HepG2 (cell line): ENCODE data around the gene AMIGO3. TPM values are rescaled to one million over a fixed set of nuclear protein-coding genes. Genes with fewer than 3 reads are reported as not detected.

Experiments
- ARID2 ChIP-seq: sonication (generic); formaldehyde crosslinking; IDR thresholded peaks from 2 replicates; pipeline ENCODE4 v1.8.1; 2022; ENCODE audit warnings: mild to moderate bottlenecking, missing genetic modification reagents, borderline replicate concordance
- CC2D1A ChIP-seq: sonication (generic); formaldehyde crosslinking; IDR thresholded peaks from 2 replicates; pipeline ENCODE4 v1.8.1; 2023; ENCODE audit warnings: mild to moderate bottlenecking, missing genetic modification reagents
- DR1 ChIP-seq: sonication (generic); formaldehyde crosslinking; IDR thresholded peaks from 2 replicates; pipeline ENCODE4 v1.8.0; 2021; ENCODE audit warnings: mild to moderate bottlenecking, missing genetic modification reagents, inconsistent platforms
- ETV5 ChIP-seq: IDR thresholded peaks from 2 replicates; pipeline ENCODE4 v1.6.1; 2018; ENCODE audit warnings: missing biosample characterization, missing genetic modification reagents, inconsistent platforms, borderline replicate concordance
- IRF2 ChIP-seq: IDR thresholded peaks from 2 replicates; pipeline ENCODE4 v1.6.1; 2018; ENCODE audit warnings: missing genetic modification reagents, missing compliant biosample characterization
- SNAPC5 ChIP-seq: sonication (generic); formaldehyde crosslinking; IDR thresholded peaks from 2 replicates; pipeline ENCODE4 v1.8.1; 2023; ENCODE audit warnings: mild to moderate bottlenecking, missing genetic modification reagents, borderline replicate concordance
- SP4 ChIP-seq: sonication (generic); formaldehyde crosslinking; IDR thresholded peaks from 2 replicates; pipeline ENCODE4 v1.8.1; 2023; ENCODE audit warnings: mild to moderate bottlenecking, missing genetic modification reagents
- TFDP2 ChIP-seq: sonication (generic); formaldehyde crosslinking; IDR thresholded peaks from 2 replicates; pipeline ENCODE4 v1.4.0; 2020; ENCODE audit warnings: missing genetic modification reagents
- TFE3 ChIP-seq: IDR thresholded peaks from 2 replicates; pipeline ENCODE4 v1.6.1; 2016
- TGIF2 ChIP-seq: IDR thresholded peaks from 2 replicates; pipeline ENCODE4 v1.6.1; 2016; ENCODE audit warnings: control low read depth, missing compliant biosample characterization
- YEATS2 ChIP-seq: sonication (generic); formaldehyde crosslinking; IDR thresholded peaks from 2 replicates; pipeline ENCODE4 v1.4.0; 2020; ENCODE audit warnings: missing genetic modification reagents, borderline replicate concordance
- ZEB1 ChIP-seq: IDR thresholded peaks from 2 replicates; pipeline ENCODE4 v1.6.1; 2012; ENCODE audit warnings: mild to moderate bottlenecking, low read depth, inconsistent platforms; ENCODE audit not compliant: insufficient replicate concordance
- ZNF101 ChIP-seq: sonication (generic); formaldehyde crosslinking; IDR thresholded peaks from 2 replicates; pipeline ENCODE4 v1.4.0; 2020; ENCODE audit warnings: mild to moderate bottlenecking, low read depth, missing genetic modification reagents, borderline replicate concordance
- ZNF414 ChIP-seq: sonication (generic); formaldehyde crosslinking; IDR thresholded peaks from 2 replicates; pipeline ENCODE4 v1.5.0; 2020; ENCODE audit warnings: missing genetic modification reagents
- ZNF619 ChIP-seq: sonication (generic); formaldehyde crosslinking; IDR thresholded peaks from 2 replicates; pipeline ENCODE4 v1.4.0; 2020; ENCODE audit warnings: mild to moderate bottlenecking, missing genetic modification reagents
- ZNF773 ChIP-seq: sonication (generic); formaldehyde crosslinking; IDR thresholded peaks from 2 replicates; pipeline ENCODE4 v1.4.0; 2020; ENCODE audit warnings: missing genetic modification reagents, borderline replicate concordance
- ZSCAN20 ChIP-seq: sonication (generic); formaldehyde crosslinking; IDR thresholded peaks from 2 replicates; pipeline ENCODE4 v1.4.0; 2020; ENCODE audit warnings: missing genetic modification reagents, mild to moderate bottlenecking, borderline replicate concordance
- polyA plus RNA-seq, 8 experiments: library from polyadenylated mRNA; depleted of rRNA in 3 of 8; stranded (reverse) in 7 of 8; unstranded in 1 of 8; fragments of >200 nt; fragmentation: Illumina TruSeq in 4 of 8; extraction: Trizol in 4 of 8; gene quantifications; 2 replicates each; pipeline versions ENCODE4 v1.2.1 to v1.2.3, GENCODE V29; 2011 to 2016; ENCODE audit warnings: low read depth in 4 of 8, missing spikeins in 1 of 8, mixed read lengths in 1 of 8; ENCODE audit not compliant: insufficient read depth in 1 of 8
- total RNA-seq, 5 experiments: library from RNA; depleted of rRNA; stranded (reverse); fragments of >200 nt; fragmentation: Illumina TruSeq; extraction: Trizol; gene quantifications; 2 replicates each; pipeline ENCODE4 v1.2.3, GENCODE V29; 2016; ENCODE audit warnings: low read depth in 1 of 5
- TF ChIP-seq, protein P1 (sequence below): sonication (generic); IDR thresholded peaks from 2 replicates; pipeline ENCODE4 v1.6.1; 2016; ENCODE audit warnings: low read depth, borderline replicate concordance
- TF ChIP-seq, protein P2 (sequence below): sonication (generic); formaldehyde crosslinking; IDR thresholded peaks from 2 replicates; pipeline ENCODE4 v1.4.0; 2020; ENCODE audit warnings: missing genetic modification reagents
- TF ChIP-seq, protein P3 (sequence below): sonication (generic); formaldehyde crosslinking; IDR thresholded peaks from 2 replicates; pipeline ENCODE4 v1.8.0; 2022; ENCODE audit warnings: missing genetic modification reagents, low read depth, mild to moderate bottlenecking, borderline replicate concordance
- TF ChIP-seq, protein P4 (sequence below): sonication (generic); formaldehyde crosslinking; IDR thresholded peaks from 2 replicates; pipeline ENCODE4 v1.5.1; 2020; ENCODE audit warnings: missing genetic modification reagents, mild to moderate bottlenecking, borderline replicate concordance

The AMIGO3 gene
- total and polyA plus RNA-seq, 2 of the 13 experiments (the other 11 are each of a cell fraction or from before 2014, with no cell fraction given) = 0.35 TPM; not detected in 1

DNA sequence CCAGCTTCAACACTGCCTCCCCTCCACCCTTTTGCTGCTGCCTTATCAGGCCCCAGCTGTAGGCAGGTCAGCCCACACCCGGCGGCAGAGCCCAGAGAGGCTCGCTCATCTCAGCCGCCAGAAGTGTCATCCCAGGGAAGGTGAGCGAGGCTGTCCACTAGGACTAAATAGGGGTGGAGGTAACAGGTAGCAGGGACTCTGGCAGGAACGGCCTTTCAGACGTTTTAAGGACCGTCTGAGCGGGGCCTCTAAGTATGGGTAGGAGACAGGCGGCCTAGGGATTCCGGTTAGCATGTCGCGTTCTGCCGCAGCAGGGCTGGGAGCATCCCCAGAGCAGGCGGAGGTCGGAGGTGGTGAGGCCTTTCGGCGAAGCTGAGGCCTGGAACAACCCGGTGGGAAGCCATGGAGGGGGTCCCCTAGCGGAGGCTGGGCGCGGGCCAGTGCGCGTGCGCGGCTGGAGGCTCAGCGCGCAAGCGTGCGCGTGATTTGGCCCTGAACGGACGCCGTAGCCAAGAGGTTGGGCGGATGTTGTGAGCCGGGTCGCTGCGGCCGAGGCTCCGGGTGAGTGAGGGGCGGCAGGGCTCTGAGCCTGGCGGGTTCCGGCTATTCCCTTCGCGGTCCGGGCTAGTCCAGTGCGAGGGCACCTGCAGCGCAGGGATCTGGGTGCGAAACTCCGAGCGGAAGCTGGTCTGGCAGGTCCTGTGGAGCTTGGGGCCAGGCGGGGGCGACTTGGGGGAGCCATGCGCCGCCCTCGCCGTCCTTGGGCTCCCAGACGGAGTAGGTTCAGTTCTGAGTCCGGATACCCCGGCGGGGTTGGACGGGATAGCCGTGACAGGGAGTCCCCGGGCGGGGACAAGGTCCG is 30.2 kb downstream of the AMIGO3 start, which contains the start of the genes MST1 and RNF123 (continued):
- TF ChIP-seq YEATS2 = peak; percentile 94
- TF ChIP-seq, protein P1, sequence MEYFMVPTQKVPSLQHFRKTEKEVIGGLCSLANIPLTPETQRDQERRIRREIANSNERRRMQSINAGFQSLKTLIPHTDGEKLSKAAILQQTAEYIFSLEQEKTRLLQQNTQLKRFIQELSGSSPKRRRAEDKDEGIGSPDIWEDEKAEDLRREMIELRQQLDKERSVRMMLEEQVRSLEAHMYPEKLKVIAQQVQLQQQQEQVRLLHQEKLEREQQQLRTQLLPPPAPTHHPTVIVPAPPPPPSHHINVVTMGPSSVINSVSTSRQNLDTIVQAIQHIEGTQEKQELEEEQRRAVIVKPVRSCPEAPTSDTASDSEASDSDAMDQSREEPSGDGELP = 0 out of 2 replicates have a peak, but pooled peaks have one; percentile 19
- peak; percentile 52 for TF ChIP-seq TFDP2 (CRISPR knock-in tag)
- TF ChIP-seq ETV5 (CRISPR knock-in tag) = peak; percentile 64
- TF ChIP-seq, protein P2, sequence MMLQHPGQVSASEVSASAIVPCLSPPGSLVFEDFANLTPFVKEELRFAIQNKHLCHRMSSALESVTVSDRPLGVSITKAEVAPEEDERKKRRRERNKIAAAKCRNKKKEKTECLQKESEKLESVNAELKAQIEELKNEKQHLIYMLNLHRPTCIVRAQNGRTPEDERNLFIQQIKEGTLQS (CRISPR knock-in tag) = no peak
- peak; percentile 43; the same call in 1 of the 2 replicates for TF ChIP-seq TFE3 (CRISPR knock-in tag)
- TF ChIP-seq CC2D1A (CRISPR knock-in tag) = 0 out of 2 replicates have a peak, but pooled peaks have one; percentile 33
- TF ChIP-seq TGIF2 (CRISPR knock-in tag) = 0 out of 2 replicates have a peak, but pooled peaks have one; percentile 32
- no peak for TF ChIP-seq ZSCAN20 (CRISPR knock-in tag)
- TF ChIP-seq SNAPC5 (CRISPR knock-in tag) = no peak
- TF ChIP-seq ZNF101 (CRISPR knock-in tag) = no peak
- TF ChIP-seq IRF2 (CRISPR knock-in tag) = peak; percentile 56; the same call in 1 of the 2 replicates
- TF ChIP-seq, protein P3, sequence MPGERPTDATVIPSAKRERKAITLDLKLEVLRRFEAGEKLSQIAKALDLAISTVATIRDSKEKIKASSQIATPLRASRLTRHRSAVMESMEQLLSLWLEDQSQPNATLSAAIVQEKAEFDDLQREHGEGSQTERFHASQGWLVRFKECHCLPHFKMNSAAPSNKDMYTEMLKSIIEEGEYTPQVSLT (CRISPR knock-in tag) = no peak
- TF ChIP-seq ZNF773 (CRISPR knock-in tag) = no peak
- TF ChIP-seq SP4 = peak; percentile 85
- TF ChIP-seq ARID2 (CRISPR knock-in tag) = no peak
- peak; percentile 59; the same call in 1 of the 2 replicates for TF ChIP-seq DR1
- peak; percentile 78; the same call in 1 of the 2 replicates for TF ChIP-seq ZNF414 (CRISPR knock-in tag)
- no peak for TF ChIP-seq ZEB1
- TF ChIP-seq ZNF619 (CRISPR knock-in tag) = peak; percentile 71; the same call in 1 of the 2 replicates
- TF ChIP-seq, protein P4, sequence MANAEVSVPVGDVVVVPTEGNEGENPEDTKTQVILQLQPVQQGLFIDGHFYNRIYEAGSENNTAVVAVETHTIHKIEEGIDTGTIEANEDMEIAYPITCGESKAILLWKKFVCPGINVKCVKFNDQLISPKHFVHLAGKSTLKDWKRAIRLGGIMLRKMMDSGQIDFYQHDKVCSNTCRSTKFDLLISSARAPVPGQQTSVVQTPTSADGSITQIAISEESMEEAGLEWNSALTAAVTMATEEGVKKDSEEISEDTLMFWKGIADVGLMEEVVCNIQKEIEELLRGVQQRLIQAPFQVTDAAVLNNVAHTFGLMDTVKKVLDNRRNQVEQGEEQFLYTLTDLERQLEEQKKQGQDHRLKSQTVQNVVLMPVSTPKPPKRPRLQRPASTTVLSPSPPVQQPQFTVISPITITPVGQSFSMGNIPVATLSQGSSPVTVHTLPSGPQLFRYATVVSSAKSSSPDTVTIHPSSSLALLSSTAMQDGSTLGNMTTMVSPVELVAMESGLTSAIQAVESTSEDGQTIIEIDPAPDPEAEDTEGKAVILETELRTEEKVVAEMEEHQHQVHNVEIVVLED = peak; percentile 72
